Esophagus (tissue), 2 donors: ENCODE measurements around the gene GRK6. TPM values are rescaled to one million over a fixed set of nuclear protein-coding genes. Genes with fewer than 3 reads are reported as not detected.
A peak's percentile ranks its signal among the peaks of the same experiment; 100 is the strongest.

Experiments used
- H3K27ac ChIP-seq, 2 donors: one replicate each; pipeline ENCODE4 v1.5.1; 2013; ENCODE audit warnings: low read depth in 2 of 2, mild to moderate bottlenecking in 2 of 2, inconsistent platforms in 1 of 2, low read length in 1 of 2, moderate library complexity in 1 of 2
- H3K27me3 ChIP-seq, 2 donors: one replicate each; pipeline ENCODE4 v1.6.1; 2013; ENCODE audit warnings: low read length in 2 of 2, control low read depth in 1 of 2, mild to moderate bottlenecking in 1 of 2; ENCODE audit not compliant: insufficient read depth in 2 of 2, control insufficient read depth in 1 of 2
- H3K36me3 ChIP-seq, 2 donors: one replicate each; pipeline ENCODE4 v1.6.1; 2013; ENCODE audit warnings: low read length in 1 of 2; ENCODE audit not compliant: control insufficient read depth in 2 of 2, insufficient read depth in 2 of 2
- H3K4me1 ChIP-seq, 2 donors: one replicate each; pipeline ENCODE4 v1.6.1; 2013; ENCODE audit warnings: low read length in 1 of 2; ENCODE audit not compliant: control insufficient read depth in 2 of 2, insufficient read depth in 2 of 2
- H3K4me3 ChIP-seq, 2 donors: one replicate each; pipeline ENCODE4 v1.5.1; 2013; ENCODE audit warnings: low read length in 2 of 2, mild to moderate bottlenecking in 2 of 2, low read depth in 1 of 2, moderate library complexity in 1 of 2
- H3K9me3 ChIP-seq, 2 donors: one replicate each; pipeline ENCODE4 v1.6.1; 2013; ENCODE audit warnings: mild to moderate bottlenecking in 2 of 2, low read depth in 1 of 2, low read length in 1 of 2, moderate library complexity in 1 of 2; ENCODE audit not compliant: control insufficient read depth in 2 of 2, insufficient read depth in 1 of 2
- WGBS, 2 donors: extraction: QIAGEN DNeasy Blood & Tissue Kit; methylation state at CpG; one replicate each; pipeline ENCODE4 v1.1.7; 2013; 5-methylcytosine and 5-hydroxymethylcytosine counted together
- polyA plus RNA-seq, 2 donors: library from polyadenylated mRNA; stranded (reverse); fragments of 200-250 nt; gene quantifications; one replicate each; pipeline ENCODE4 v1.2.3, GENCODE V29; 2013
- donor health status: healthy with polysubstance abuse.
- donor health status: Bipolar disorder and iron deficiency.

GRK6 gene
- polyA plus RNA-seq, 2 donors = 10.4 to 19.8 TPM

- no peaks in the 10 kb centered on the region for H3K36me3 ChIP-seq
- H3K4me3 ChIP-seq = no peak overlapping the region
- no peaks in the 10 kb centered on the region for H3K9me3 ChIP-seq
- 62 to 71% methylated on average over 15 to 17 of the region's 17 CpGs for WGBS, 2 donors
- H3K4me1 ChIP-seq = peaks cover 3 to 32% of the 10 kb centered on the region in 2 donors
- H3K27me3 ChIP-seq = no peaks in the 10 kb centered on the region
- H3K27ac ChIP-seq = no peak overlapping the region
Observed at GRCh38 chr5:177452688-177453638, 26.5 kb downstream of the GRK6 start.

GRCh38 chr5:177453852-177454396 lies 27.4 kb downstream of the GRK6 start:
- H3K27me3 ChIP-seq = no peaks in the 10 kb centered on the region
- 7 to 18% methylated on average over 15 to 31 of the region's 31 CpGs for WGBS, 2 donors
- H3K36me3 ChIP-seq = peaks cover 0 to 3% of the 10 kb centered on the region in 2 donors
- H3K27ac ChIP-seq = peak overlapping the region; percentile 71 to 72
- H3K4me1 ChIP-seq = peaks cover 3 to 31% of the 10 kb centered on the region in 2 donors
- peak overlapping the region; percentile 49 to 59 for H3K4me3 ChIP-seq
- H3K9me3 ChIP-seq = no peaks in the 10 kb centered on the region

- Histone ChIP-seq H3K27ac (peak overlapping the region; percentile 81 to 84), H3K9me3 (no peaks in the 10 kb centered on the region), H3K27me3 (no peaks in the 10 kb centered on the region), H3K36me3 (peaks cover 0 to 3% of the 10 kb centered on the region in 2 donors), H3K4me1 (peaks cover under 1 to 26% of the 10 kb centered on the region in 2 donors), H3K4me3 (peak overlapping the region; percentile 49 to 59)
- 0% methylated on average over 72 to 84 of the region's 84 CpGs for WGBS, 2 donors
Observed at GRCh38 chr5:177454397-177455035, 28.0 kb downstream of the GRK6 start.

- WGBS, 2 donors = 0 to 1% methylated on average over 75 to 80 of the region's 80 CpGs
- Histone ChIP-seq H3K27me3 (no peaks in the 10 kb centered on the region), H3K36me3 (peaks cover 3% of the 10 kb centered on the region in 2 donors), H3K4me1 (peaks cover 0 to 21% of the 10 kb centered on the region in 2 donors), H3K27ac (peak overlapping the region; percentile 81 to 84), H3K4me3 (peak overlapping the region; percentile 49 to 59), H3K9me3 (no peaks in the 10 kb centered on the region)
Observed at GRCh38 chr5:177455036-177455660, 28.7 kb downstream of the GRK6 start.

- WGBS, 2 donors = 0 to 1% methylated on average over 73 to 76 of the region's 76 CpGs
- Histone ChIP-seq H3K4me3 (peak overlapping the region; percentile 49 to 59), H3K4me1 (peaks cover 0 to 21% of the 10 kb centered on the region in 2 donors), H3K36me3 (peaks cover 3% of the 10 kb centered on the region in 2 donors), H3K27ac (peak overlapping the region; percentile 81 to 84), H3K9me3 (no peaks in the 10 kb centered on the region), H3K27me3 (no peaks in the 10 kb centered on the region)
Observed at GRCh38 chr5:177455661-177456590, 29.4 kb downstream of the GRK6 start.

- H3K4me3 ChIP-seq = no peak overlapping the region
- no peaks in the 10 kb centered on the region for H3K27me3 ChIP-seq
- H3K4me1 ChIP-seq = peaks cover 0 to 21% of the 10 kb centered on the region in 2 donors
- 25 to 26% methylated on average over 11 to 12 of the region's 12 CpGs for WGBS, 2 donors
- peaks cover 3% of the 10 kb centered on the region in 2 donors for H3K36me3 ChIP-seq
- H3K9me3 ChIP-seq = no peaks in the 10 kb centered on the region
- peak overlapping the region in 1 of 2 donors; percentile 19 for H3K27ac ChIP-seq
Observed at GRCh38 chr5:177456591-177456964, 30.1 kb downstream of the GRK6 start.

- H3K4me1 ChIP-seq = peaks cover 0 to 17% of the 10 kb centered on the region in 2 donors
- H3K4me3 ChIP-seq = no peak overlapping the region
- no peaks in the 10 kb centered on the region for H3K27me3 ChIP-seq
- H3K9me3 ChIP-seq = no peaks in the 10 kb centered on the region
- H3K36me3 ChIP-seq = peaks cover 3% of the 10 kb centered on the region in 2 donors
- peak overlapping the region in 1 of 2 donors; percentile 66 for H3K27ac ChIP-seq
- 63 to 68% methylated on average over 24 of the region's 24 CpGs for WGBS, 2 donors
Observed at GRCh38 chr5:177456976-177457851, 30.7 kb downstream of the GRK6 start.
